Effector CD8-positive, alpha-beta T cell (primary cell): ENCODE data around the gene BACH2.
A peak's percentile ranks its signal among the peaks of the same experiment; 100 is the strongest.
"Not testable (repeated sequence)": the region's sequence is repeated elsewhere in the genome, so short reads cannot be mapped to it uniquely, and the experiment has no call there.

ENCODE experiments used
- DNase-seq: peaks from one replicate; lab custom pipeline; 2025; lab: John Stamatoyannopoulos, UW

Gene BACH2

GRCh38 chr6:90158936-90159335 is 137.7 kb downstream of the BACH2 start:
- no peak for DNase-seq

- no peak for DNase-seq
Measured at GRCh38 chr6:90157441-90157840, 139.2 kb downstream of the BACH2 start.

DNA sequence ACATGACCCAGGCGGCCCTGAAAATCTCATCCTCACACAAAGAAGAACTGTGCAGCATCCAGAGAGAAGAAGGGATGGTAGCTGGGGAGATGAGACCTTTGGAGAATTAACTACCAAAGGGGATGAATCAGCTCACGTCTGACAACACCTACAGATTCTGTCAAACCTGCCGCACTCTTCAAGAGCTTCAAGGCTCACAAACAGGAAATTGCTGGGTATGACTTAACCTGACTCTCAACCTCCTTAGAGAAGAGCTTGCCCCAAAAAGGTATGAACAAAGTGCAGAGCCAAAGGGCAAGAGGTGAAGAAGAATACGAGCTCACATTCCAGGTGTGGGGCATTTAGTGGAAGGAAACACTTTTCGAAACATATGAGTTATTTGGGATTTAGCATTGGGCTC is 139.8 kb downstream of the BACH2 start:
- DNase-seq = peak; percentile 3

- DNase-seq = no peak
Measured at GRCh38 chr6:90154755-90155470, 141.7 kb downstream of the BACH2 start.

DNA sequence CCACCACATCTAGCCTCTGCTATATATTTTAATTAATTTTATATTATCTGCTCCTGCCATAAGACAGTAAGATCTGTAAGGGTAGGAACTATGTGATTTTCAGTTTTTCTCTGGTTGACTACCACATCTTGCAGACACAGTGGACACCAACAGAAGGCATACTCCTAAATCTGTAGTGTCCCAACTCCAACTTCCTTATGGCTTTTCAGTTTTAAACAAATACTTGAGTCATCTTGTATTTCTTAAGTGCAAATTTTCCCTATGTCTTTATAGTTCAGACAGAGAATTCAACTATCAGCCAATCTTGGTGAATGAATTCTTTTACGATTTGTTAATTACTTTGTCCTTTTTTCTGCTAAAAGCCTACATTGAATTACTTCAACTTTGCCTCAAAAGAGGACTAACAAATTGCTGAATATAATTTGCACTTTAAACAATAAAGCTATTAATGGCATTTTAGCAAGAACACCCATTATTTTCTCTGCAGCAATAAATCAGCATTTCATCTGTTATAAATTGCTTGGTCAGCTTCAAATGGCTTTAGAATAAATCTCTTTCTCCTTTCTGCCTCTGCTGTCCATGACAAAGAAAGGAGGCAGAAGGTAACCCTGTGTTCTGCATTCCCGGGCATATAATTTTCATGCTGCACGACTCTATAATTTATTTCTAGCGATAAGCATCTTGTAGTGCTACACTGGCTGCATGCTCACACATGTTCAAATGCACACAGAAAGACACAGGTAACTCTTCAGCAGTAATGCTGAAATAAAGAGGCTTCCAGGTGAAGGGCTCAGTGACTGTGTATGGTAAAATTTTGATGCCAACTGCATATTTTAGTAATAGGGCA is 144.8 kb downstream of the BACH2 start:
- DNase-seq = no peak

DNA sequence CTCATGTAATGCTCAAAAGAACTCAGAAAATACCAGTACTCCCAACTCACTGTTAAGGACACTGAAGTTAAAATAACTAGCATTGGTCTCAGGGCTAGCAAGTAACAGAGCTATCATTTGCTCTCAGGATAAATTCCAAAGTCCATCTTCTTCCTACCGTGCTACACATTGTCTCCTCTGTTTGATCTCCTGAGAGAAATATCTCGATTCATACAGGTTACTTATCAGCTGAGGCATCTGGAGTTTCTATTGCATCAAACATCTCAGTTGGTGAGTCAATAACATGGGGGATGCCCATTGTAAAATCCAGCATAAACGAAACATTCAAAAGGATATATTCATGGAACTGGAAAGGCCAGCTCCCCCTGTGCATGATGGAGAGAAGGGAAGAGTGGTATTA is 147.4 kb downstream of the BACH2 start:
- no peak for DNase-seq

- DNase-seq = no peak
Measured at GRCh38 chr6:90148867-90149266, 147.8 kb downstream of the BACH2 start.

- no peak for DNase-seq
Measured at GRCh38 chr6:90146921-90147649, 149.6 kb downstream of the BACH2 start.

DNA sequence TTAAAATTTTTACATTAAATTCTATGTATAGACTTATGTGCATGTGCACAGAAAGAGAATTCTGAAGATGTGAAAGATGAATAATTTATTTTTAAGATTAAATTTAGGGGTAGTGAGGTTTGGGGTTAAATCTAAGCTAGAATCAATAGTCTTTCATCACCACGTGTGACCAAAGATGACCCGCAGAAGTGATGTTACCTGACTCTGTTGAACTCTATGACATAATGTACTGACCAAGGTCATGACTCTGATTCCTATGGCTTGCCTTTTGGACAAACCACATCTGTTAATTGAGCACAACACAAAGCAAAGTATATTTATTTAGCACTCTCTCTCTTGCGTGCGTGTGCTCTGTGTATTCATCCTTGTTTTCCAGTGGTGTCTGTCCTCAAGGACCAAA is 150.6 kb downstream of the BACH2 start:
- DNase-seq = no peak

DNA sequence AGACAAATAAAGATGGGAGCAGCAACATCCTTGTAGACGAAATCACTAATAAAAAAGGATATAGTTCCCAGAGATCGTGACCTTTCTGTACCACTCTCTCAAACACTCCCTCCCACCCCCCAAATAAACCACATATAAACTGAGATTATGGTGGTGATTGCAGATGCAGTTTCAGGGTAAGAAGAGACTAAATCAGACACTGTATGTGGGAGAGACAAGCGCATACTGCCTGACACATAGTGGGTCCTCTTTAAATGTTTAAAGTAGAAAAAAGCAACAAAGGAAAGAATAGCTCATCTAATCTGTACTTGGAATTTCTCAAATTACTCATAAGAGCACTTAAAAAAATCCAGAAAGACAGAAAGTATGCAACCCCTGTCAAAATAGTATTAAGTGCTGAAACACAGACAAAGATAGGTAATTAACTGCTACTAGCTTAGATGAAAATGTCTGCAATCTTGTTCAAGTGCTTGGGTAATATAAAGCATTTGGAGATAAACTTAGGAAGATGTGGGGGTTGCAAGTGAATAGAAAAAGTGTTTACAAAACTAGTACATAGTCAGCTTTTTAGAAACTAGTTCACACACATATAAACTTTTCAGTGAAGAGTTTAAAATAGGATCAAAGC is 151.6 kb downstream of the BACH2 start:
- no peak for DNase-seq

GRCh38 chr6:90144396-90144795 is 152.2 kb downstream of the BACH2 start:
- no peak for DNase-seq

DNA sequence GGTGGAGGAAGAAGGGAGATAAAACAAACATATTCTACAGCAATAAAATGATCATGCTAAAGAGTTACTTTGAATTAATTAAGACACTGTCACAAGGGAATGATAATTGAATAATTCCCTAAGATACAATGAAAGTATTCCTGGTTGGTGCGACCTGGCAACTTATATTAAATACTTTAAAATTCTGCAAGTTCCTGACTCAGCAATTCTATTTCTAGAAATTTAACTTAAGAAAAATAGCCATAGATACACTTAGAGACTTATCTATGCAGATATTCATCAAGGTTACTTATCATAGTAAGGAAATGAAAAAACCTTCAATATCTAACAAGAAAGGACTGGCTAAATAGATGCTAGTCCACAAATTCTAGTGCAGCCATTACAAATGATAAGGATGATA is 156.0 kb downstream of the BACH2 start:
- DNase-seq = no peak

GRCh38 chr6:90139272-90139817 is 157.3 kb downstream of the BACH2 start:
- no peak for DNase-seq

DNA sequence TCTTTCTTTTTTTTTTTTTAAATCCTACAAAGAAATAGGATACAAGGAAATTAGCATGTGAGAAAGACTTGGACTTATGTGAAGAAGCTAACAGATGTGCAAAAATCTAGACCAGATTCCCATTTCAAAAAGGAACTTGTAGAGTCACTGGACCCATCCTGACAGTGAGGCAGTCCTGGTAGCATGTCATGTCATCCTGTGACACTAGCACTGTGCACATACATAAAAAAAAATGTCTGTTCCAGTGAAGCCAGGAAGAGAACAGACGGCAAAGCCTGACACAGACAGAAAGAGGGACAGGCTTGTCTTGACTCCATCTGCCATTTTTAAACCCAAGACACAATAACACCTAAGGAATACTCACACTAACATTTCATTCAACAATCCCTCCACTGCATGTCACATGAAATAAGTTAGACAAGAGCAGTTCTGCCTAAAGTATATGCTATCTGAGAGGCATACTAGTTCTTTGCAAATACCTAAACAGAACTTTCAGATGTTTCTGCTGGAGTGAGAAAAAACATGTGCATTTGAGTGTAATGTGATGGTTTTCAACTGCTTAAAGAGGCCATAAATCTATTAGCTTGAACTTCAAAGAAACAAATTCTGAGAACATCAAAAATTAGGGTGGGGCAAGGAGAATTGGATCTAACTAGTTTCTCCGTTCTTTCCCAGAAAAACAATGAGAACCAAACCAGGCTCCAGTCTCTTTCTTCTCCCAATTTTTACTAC is 159.6 kb downstream of the BACH2 start:
- no peak for DNase-seq

DNA sequence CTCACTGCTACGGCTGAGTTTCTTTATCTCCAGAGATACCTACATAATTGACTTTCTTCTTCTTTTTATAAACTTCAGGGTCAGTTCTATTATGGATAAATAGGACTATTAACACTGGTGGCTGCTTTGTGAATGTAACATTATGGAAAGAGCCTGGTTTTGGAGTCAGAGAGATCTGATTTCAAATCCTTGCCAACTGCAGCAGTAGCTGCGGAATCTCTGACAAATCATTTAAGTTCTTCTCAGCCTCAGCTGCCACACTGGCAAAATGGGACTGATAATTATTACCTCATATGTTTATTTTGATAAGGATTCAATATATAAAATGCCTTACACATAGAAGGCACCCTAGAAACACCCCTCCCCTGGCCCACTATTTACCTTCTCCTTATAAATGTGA is 160.5 kb downstream of the BACH2 start:
- DNase-seq = no peak

DNA sequence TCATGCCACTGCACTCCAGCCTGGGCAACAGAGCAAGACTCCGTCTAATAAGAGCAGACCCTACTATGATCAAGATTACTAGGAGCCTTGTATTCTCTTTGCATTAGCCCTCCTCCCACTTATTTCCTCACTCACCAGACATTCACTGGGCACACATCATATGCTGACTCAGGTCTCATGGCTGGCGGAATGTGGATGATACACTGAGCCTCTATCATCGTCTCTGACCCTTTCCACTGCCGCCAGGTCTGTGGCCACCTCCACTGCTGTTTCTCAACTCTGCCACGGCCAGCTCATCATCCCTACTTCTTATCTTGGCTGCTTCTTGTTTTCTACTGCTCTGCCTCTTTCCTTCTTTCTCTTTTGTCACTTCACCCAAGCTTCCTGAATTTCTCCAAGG is 161.0 kb downstream of the BACH2 start:
- DNase-seq = no peak

GRCh38 chr6:90133664-90134063 is 163.0 kb downstream of the BACH2 start:
- DNase-seq = not testable (repeated sequence)

GRCh38 chr6:90131614-90132423 is 164.8 kb downstream of the BACH2 start:
- no peak for DNase-seq

- no peak for DNase-seq
Measured at GRCh38 chr6:90131125-90131524, 165.5 kb downstream of the BACH2 start.

- not testable (repeated sequence) for DNase-seq
Measured at GRCh38 chr6:90128687-90129086, 168.0 kb downstream of the BACH2 start.
